GM19372 (cell line): Measurements from ENCODE around the gene SLC52A3.

Experiments
- ATAC-seq: cut with Tn5 transposase; IDR thresholded peaks from one replicate; pipeline ENCODE4 v1.9.1; 2021; ENCODE audit warnings: mild to moderate bottlenecking, low read depth, moderate library complexity; ENCODE audit not compliant: unreplicated experiment

Gene SLC52A3

DNA sequence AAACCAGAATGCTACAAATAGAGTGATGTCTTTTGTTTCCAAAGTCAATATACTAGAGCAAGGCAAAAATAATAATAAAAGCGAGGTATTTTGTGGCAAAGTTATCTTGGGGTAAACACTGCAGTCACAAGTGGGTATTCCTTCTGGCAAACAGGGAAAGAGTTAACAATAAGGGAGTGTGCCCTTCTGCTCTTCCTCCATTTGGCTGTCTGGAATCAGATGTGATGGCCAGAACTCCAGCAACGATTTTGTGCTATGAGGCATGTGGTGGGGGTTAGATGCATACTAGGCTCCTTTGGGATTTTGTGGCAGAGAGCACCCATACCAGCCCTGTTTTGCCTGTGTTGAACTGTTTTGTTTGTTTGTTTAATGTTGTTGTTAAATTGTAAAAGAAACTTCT, 2.4 kb upstream of the SLC52A3 start:
- no peak for ATAC-seq

- ATAC-seq, result no peak
Measured at GRCh38 chr20:766906-767305, 1.4 kb downstream of the SLC52A3 start.

DNA sequence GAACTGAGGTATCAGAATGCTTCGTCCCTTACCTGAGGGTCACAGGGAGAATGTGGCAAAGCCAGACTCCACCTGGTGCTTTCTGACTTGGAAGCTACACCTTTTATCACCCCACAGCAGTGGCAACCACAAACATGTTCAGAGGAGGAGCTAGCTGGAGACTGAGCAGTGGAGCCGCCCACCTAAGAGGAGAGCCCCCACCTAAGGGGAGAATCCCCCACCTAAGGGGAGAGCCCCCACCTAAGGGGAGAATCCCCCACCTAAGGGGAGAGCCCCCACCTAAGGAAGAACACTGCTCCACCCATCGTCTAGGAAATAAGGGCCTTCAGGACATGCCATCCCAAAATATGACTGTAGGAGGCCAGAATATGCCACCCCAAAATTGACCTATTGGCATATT, 4.0 kb downstream of the SLC52A3 start:
- ATAC-seq, result no peak

GRCh38 chr20:761418-762381, 6.6 kb downstream of the SLC52A3 start:
- no peak for ATAC-seq

DNA sequence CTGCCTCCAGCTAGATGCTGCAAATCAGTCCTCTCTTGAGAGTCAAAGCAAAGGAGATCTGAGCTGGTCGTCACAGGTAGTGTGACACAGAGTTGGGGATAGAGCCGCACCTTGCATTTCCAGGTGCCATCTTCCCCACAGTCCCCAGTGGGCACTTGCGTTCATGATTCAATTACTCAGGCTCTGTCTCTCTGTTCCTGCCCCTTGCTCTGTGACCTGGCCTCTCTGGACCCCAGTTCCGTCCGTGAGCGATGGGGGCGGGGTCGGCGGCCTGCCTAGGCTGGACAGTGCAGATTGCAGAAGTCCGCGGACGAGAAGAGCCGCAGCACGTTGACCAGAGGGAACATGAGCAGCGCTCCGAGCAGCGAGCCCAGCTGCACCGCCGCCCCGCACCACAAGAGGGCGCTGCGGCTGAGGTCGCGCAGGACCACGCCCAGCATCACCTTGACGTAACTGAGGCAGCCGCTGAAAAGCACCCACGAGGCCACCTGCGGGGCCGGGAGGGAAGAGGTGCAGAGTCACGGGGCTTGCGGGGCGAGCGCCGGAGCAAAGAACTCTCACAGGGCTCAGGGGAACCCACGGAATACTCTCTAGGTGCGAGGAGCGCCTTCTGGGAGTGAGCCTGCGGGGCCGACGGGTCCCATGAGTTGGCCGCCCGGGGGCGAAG, 7.4 kb downstream of the SLC52A3 start:
- no peak for ATAC-seq

GRCh38 chr20:757506-757905, 10.8 kb downstream of the SLC52A3 start:
- no peak for ATAC-seq

DNA sequence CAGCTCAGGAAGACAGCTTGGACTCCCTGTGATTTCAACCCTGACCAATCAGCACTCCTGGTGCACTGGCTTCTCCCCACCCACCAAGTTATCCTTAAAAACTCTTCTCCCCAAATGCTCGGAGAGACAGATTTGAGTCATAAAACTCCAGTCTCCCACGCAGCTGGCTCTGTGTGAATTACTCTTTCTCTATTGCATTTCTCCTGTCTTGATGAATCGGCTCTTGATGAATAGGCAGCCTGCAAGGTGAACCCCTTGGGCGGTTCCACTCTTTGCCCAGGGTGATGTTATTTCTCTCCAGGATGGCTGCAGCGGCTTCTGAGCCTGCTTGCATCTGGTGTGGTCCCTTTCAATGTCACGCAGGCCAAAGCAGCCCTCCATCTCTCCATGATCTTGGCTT, 12.4 kb downstream of the SLC52A3 start:
- ATAC-seq, result no peak

GRCh38 chr20:754904-755303, 13.4 kb downstream of the SLC52A3 start:
- ATAC-seq, result no peak

DNA sequence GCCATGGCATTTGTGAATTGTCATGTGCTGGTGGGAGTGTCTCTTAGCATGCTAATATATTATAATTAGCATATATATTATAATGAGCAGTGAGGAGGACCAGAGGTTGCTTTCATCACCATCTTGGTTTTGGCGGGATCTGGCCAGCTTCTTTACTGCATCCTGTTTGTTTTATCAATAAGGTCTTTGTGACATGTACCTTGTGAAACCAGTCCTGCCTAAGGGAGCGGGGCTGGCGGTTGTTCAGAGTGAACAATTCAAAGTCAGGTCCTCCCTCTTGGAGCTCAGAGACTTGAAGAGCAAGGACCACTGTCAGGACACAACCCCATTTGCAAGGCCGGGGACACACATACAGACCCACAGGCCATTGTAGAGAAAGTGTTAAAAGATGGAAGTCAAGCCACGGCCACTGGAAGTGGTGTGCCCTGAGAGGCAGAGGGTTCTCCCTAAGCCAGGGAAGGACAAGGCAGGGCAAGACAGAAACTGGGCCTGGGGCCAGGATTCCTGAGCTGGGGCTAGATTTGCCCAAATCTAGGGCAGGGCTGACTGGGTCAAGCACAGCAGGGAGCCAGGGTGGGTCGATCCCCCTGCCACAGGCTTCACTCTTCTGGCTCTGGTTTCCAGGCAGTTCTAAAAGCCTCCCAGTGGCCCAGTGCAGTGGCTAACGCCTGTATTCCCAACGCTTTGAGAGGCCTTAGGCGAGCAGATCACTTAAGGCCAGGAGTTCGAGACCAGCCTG, 14.2 kb downstream of the SLC52A3 start:
- no peak for ATAC-seq

DNA sequence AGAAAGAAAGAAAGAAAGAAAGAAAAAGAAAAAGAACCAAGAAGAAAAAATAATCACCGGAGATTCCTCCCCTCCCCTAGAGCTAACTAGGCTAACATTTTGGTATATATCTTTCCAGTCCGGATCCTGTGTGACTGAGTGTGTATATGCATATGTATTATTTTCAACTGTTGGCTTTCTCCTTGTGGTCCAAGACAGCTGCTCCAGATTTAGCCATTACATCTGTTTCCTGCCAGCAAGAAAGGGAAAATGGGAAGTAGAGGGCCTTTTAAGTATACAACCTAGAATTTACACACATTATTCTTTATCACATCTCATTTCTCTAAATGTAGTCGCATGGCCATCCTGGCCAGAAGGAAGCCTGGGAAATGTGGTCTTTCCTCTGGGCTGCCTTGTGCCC, 15.2 kb downstream of the SLC52A3 start:
- no peak for ATAC-seq

DNA sequence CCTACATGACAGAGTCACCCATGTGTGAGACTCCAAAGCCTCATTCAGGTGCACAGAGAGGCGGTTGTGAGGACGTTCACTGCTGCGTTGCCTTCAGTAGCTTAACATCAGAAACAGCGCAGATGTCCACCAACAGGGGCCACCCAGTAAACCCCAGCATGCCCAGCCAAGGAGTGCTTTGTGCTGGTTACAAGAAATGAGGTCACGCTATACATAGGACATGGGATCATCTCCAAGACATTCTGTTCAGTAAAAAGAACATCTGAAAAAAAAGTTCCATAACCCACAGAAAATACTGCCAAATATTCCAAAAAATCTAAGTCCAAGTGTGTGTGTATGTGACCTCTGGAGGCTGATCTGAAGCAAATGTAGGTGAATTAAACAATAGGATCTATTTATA, 16.0 kb downstream of the SLC52A3 start:
- no peak for ATAC-seq

- ATAC-seq, result no peak
Measured at GRCh38 chr20:751761-752160, 16.5 kb downstream of the SLC52A3 start.

- ATAC-seq, result no peak
Measured at GRCh38 chr20:750801-751200, 17.5 kb downstream of the SLC52A3 start.

- no peak for ATAC-seq
Measured at GRCh38 chr20:745683-746301, 22.5 kb downstream of the SLC52A3 start.

DNA sequence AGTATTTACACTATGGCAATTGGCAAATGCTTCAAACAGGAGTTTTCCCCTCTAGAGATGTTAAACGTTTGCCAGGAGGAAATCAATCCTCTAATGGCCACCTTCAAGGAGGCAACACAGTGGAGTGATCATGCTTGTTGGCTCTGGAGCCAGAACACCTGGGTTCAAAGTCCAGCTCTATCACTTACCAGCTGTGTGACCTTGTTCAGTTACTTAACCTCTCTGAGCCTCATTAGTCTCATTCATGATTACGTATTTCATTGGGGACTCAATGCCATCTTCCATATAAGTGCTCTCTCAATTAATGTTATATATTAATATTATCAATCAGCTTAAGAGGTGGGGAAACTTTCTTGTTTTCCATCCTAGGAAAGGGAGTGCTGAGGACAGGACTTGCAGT, 26.1 kb downstream of the SLC52A3 start:
- no peak for ATAC-seq

- ATAC-seq, result no peak
Measured at GRCh38 chr20:741620-742019, 26.7 kb downstream of the SLC52A3 start.

DNA sequence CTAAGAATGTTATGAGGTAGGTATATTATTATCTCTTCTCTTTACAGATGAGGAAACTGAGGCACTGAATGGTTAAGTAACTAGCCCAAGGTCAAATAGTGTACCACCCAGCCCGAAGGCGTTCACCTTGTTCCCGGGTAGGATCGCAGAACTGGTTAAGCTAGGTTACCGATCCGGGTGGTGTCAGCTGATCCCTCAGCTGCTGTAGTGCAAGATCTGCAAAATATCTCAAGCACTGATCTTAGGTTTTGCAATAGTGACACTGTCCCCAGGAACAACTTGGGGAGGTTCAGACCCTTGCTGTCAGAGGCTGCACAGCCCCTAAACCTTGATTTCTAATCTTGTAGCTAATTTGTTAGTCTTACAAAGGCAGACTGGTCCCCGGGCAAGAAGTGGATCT, 28.1 kb downstream of the SLC52A3 start:
- no peak for ATAC-seq

DNA sequence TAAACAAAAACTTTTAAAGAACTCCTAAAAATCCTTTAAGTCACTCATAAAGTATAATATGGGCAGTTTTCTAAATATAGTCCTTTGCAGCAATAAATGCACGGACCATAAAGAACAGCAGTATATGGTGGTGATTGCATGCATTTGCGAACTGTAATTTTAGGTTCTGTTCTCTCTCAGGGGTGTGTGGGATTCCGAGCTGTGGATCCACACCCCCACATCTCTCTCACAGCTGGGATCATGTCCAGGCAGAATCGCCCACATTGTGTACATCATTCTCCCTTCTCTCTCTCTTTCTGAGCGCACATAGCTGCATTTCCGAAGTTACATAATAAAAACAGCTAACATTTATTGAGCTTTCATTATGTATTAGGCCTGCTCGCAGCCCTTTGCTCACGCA, 28.6 kb downstream of the SLC52A3 start:
- ATAC-seq, result no peak

DNA sequence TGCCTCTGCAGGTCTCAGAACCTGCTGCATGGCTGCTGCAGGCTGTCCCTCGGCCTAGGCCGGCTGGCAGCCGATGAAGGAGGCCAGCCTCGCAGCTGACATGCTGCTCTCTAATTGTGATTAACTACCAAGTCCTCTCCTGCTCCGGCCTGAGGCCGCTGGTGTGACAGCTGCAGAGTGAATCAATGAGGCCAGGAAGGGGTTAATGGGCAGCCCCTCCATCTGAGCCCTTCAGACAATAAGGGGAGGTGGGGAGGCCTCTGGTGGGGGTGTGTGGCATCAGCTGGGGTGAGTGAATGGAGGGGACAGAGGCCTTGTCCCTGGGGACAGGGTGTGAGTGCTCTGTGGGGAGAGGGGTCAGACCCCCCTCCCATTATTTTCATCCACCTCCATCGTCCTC, 34.4 kb downstream of the SLC52A3 start:
- no peak for ATAC-seq

- ATAC-seq, result no peak
Measured at GRCh38 chr20:732727-733126, 35.6 kb downstream of the SLC52A3 start.
